GM12873 (cell line): ENCODE data around the gene PRF1.

Source experiments
- CTCF ChIP-seq: IDR thresholded peaks from 2 replicates; pipeline ENCODE4 v1.5.1; 2012; ENCODE audit warnings: low read depth, mild to moderate bottlenecking, moderate library complexity, low read length, control low read depth; ENCODE audit not compliant: insufficient read depth; ENCODE audit errors: missing control alignments

Gene PRF1

GRCh38 chr10:70566515-70567290 lies 35.8 kb downstream of the PRF1 start:
- no peak for TF ChIP-seq CTCF

DNA sequence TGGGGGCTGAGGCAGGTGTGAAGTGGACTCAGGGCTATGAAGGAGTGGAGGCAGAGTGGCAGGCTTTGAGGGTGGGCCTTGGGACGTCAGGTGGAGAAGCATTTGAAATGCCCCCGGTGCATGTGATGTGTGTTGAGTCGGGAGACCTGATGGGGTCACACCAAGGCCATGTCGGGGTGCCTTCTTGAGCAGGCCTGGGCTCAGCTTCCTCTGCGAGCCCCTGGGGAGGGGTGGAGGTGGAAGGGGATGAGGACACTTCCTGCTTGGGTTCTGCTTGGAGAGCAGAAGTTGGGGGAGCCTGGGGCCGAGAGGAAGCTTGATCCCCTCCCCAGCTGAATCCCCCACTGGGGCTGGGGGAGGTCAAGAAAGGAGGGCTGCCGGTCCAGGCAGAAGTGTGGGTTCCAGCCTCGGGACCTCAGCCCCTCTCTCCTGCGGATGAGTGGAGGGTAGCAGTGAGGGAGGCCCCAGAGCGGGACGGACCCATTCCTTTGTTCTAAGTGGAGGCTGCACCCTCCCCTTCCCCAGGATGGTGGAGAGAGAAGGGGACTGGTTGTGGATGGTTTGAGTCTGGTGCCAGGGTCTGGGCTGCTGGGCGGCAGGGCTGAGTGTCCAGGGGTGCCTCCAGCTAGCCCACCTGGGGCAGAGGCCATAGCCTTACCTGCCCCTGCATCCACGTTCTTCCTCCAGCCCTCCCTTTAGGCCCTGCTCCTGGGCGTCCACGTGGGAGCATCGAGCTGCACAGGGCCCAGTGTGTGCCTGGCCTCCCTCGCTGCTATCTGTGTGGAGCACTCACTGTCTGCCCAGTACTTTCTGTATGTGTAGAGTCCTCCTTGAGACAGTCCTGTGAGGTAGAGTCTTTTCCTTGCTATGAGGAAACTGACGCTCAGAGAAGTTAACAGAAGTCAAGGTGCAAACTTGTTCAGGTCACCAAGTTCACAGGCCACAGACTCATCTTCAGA lies 36.7 kb downstream of the PRF1 start:
- TF ChIP-seq CTCF, result no peak

DNA sequence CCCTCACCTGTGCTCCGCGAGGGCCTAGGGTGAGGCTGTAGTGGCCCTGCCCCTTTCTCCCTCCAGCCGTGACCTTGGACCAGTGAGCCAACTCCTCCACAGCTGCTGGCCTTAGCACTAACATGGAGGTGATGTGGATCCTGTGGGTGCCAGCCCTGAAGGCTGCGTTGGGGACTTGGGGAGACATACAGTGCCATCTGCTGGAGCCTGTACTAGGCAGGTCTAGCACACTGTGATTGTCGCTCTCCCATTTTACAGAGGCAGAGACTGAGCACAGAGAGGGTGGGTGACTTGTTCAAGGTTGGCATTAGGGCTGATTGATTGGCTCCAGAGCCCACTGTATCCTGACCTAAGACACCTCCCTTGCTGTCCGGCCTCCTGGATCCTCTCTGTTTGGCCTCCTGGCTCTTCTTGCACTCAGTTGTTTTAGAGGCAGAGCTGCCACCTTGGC lies 37.6 kb downstream of the PRF1 start:
- peak; percentile 52 for TF ChIP-seq CTCF

DNA sequence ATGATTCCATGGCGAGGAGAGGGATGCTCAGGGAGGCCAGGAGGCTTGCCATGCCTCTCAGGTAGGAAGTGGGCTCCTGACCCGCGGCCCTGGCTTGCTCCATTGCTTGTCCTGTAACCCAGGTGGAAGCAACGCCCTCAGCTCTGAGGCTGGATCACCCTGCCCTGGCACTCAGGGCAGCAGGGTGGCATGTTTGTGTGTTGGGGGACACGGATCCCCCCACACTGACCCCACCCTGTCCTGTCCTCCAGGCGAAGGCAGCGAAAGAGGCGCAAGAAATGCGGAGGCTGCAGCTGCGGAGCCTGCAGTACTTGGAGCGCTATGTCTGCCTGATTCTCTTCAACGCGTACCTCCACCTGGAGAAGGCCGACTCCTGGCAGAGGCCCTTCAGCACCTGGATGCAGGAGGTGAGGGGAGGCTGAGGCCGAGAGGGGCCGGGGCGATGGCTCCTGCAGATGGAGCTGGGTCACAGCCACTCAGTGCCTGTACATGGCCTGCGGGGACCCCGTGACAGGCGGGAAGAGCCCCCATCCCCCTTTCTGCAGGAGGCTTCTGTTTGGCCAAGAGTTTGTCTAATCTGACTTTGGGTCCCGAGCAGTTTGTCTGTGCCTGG lies 38.3 kb downstream of the PRF1 start:
- no peak for TF ChIP-seq CTCF

GRCh38 chr10:70563230-70563629 lies 39.3 kb downstream of the PRF1 start:
- no peak for TF ChIP-seq CTCF

DNA sequence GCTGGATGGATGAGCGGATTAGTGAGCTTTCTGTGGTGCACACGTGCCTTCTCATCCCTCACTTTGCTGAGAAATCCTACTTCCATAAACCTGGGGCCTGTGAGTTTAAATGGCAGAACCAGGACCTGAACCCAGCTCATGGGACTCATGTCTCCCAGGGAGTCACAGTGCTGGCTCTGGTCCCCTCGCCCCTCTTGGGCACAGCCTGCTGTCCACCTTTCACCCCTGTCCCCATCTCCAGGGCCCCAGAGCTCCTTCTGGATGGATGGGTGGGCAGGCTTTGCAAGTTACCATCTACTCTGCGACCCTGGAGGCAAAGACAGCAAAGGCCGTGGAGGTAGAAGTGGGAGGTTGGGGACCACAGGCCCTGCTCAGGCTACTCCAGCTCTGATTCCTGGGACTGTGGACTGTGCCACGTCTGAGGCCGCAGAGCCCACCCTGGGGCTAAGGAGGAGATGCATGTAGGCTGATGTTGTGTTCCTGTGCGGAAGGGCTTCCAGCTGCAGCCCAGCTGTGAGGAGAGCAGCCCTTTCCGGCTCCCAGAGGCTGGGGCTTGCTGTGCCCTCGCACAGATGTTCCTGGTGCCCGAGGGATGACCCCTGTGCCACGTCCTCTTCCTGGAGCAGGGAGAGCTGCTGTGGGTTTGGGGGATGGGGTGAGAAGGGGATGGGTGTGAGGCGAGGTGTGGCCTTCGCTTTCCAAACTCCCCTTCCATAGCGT lies 40.3 kb downstream of the PRF1 start:
- no peak for TF ChIP-seq CTCF
